ENCODE data around the gene KCNJ12. TPM values are rescaled to one million over a fixed set of nuclear protein-coding genes. Genes with fewer than 3 reads are reported as not detected.

The KCNJ12 gene
- total RNA-seq, 1 donor from 2014 or later = 0.56 TPM

DNA sequence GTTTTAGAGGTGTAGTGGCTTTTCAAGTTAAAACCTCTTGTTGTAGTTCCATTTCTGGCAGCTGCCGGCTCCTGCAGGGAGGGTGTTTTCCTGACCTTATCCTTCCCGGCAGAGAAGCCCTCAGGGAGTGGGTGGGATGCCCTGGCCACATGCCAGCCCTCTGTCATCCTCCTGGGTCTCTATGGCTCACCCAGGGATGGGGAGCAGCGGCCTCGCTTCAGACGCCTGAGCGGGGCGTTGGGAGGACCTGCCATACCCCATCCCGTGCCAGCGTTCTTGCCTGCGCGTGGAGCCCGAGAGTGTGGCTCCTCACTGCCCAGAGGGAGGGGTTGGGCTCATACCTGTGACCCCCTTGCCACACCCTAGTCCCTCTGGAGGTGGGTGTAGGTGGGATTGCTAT, 11.9 kb downstream of the KCNJ12 start:
- Mint-ChIP-seq H3K9me3 (no peaks in the 10 kb centered on the region), H3K27ac (no peak overlapping the region)

DNA sequence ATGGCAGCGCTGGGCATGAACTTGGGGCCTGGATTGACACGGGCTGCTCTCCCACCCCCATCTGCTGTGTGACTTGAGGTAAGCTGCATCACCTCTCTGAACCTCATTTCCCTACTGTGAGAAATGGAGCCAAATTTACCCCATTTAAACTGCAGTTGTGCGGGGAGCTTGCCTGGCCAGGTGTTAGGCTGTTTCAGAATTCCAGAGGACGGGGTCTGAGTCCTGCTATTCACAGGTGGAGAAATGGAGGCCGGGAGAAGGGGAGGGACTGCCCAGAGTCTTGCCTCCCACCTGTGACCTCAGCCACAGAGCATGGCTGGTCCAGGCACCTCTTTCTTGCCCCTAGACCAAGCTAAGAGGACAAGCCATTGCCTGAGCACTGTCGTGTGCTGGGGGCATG, 12.8 kb downstream of the KCNJ12 start:
- Mint-ChIP-seq H3K9me3 (no peaks in the 10 kb centered on the region), H3K4me3 (no peak overlapping the region), H3K27ac (no peak overlapping the region), H3K4me1 (peaks cover 12% of the 10 kb centered on the region), H3K27me3 (ENCODE audit: insufficient read depth, low read depth) (peaks cover 2% of the 10 kb centered on the region), H3K36me3 (no peaks in the 10 kb centered on the region)
- Histone ChIP-seq H3K36me3 (no peaks in the 10 kb centered on the region), H3K27me3 (no peaks in the 10 kb centered on the region), H3K4me1 (no peaks in the 10 kb centered on the region), H3K27ac (no peak overlapping the region), H4K20me1 (ENCODE audit: low read depth) (no peaks in the 10 kb centered on the region), H3K9me3 (ENCODE audit: low read depth) (no peaks in the 10 kb centered on the region), H3K9ac (no peak overlapping the region), H2AFZ (replicated peaks) (no peak overlapping the region), H3K4me3 (no peak overlapping the region), H3K79me2 (ENCODE audit: low read depth) (no peaks in the 10 kb centered on the region), H3K4me2 (no peak overlapping the region), H3F3A (ENCODE audit: low read depth) (no peaks in the 10 kb centered on the region)
- no peak for DNase-seq (ENCODE audit: low spot score)
- TF ChIP-seq EZH2 (IDR thresholded peaks at IDR 0.05) (no peak), EZH2phosphoT487 (IDR thresholded peaks at IDR 0.05) (no peak)
- TF ChIP-seq, protein P1, sequence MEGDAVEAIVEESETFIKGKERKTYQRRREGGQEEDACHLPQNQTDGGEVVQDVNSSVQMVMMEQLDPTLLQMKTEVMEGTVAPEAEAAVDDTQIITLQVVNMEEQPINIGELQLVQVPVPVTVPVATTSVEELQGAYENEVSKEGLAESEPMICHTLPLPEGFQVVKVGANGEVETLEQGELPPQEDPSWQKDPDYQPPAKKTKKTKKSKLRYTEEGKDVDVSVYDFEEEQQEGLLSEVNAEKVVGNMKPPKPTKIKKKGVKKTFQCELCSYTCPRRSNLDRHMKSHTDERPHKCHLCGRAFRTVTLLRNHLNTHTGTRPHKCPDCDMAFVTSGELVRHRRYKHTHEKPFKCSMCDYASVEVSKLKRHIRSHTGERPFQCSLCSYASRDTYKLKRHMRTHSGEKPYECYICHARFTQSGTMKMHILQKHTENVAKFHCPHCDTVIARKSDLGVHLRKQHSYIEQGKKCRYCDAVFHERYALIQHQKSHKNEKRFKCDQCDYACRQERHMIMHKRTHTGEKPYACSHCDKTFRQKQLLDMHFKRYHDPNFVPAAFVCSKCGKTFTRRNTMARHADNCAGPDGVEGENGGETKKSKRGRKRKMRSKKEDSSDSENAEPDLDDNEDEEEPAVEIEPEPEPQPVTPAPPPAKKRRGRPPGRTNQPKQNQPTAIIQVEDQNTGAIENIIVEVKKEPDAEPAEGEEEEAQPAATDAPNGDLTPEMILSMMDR (IDR thresholded peaks at IDR 0.05) = no peak

More for the DNA sequence above, 11.9 kb downstream of the KCNJ12 start:
- TF ChIP-seq EZH2phosphoT487 (IDR thresholded peaks at IDR 0.05) (no peak), EZH2 (IDR thresholded peaks at IDR 0.05) (no peak)
- TF ChIP-seq, protein P1 (IDR thresholded peaks at IDR 0.05) = no peak
- H3K4me1 ChIP-seq = peaks cover 7% of the 10 kb centered on the region
- Mint-ChIP-seq H3K4me3 (no peak overlapping the region), H3K4me1 (peaks cover 17% of the 10 kb centered on the region), H3K27me3 (ENCODE audit: insufficient read depth, low read depth) (peaks cover 2% of the 10 kb centered on the region), H3K36me3 (no peaks in the 10 kb centered on the region)
- no peaks in the 10 kb centered on the region for H3K9me3 ChIP-seq (ENCODE audit: low read depth)
- H3F3A ChIP-seq (ENCODE audit: low read depth) = no peaks in the 10 kb centered on the region
- no peak overlapping the region for H3K4me3 ChIP-seq
- no peak overlapping the region for H3K27ac ChIP-seq
- H4K20me1 ChIP-seq (ENCODE audit: low read depth) = no peaks in the 10 kb centered on the region
- DNase-seq (ENCODE audit: low spot score) = no peak
- no peak overlapping the region for H2AFZ ChIP-seq (replicated peaks)
- H3K36me3 ChIP-seq = no peaks in the 10 kb centered on the region
- H3K4me2 ChIP-seq = no peak overlapping the region
- no peaks in the 10 kb centered on the region for H3K79me2 ChIP-seq (ENCODE audit: low read depth)
- H3K27me3 ChIP-seq = no peaks in the 10 kb centered on the region
- H3K9ac ChIP-seq = no peak overlapping the region

DNA sequence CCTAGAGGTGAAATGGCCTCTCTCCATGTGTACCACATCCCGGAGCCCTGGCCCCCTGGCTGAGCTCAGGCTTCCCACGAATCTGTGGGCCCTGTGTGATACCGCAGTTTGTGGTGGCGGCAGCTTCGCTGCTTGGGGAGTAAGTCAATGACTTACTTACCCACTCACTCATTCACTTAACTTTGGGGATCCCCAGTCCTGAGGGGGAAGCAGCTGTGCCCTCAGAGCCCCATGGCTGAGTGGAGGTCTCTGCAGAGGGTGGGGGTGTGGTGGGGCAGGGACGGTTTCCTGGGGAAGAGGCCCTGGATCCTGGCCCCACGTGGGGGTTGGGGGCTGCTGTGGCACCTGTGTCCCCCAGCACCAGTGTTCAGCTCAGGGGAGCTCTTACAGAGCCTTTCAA, 13.2 kb downstream of the KCNJ12 start:
- Mint-ChIP-seq H3K9me3 (no peaks in the 10 kb centered on the region), H3K27ac (no peak overlapping the region), H3K4me1 (peaks cover 10% of the 10 kb centered on the region), H3K36me3 (no peaks in the 10 kb centered on the region), H3K27me3 (ENCODE audit: insufficient read depth, low read depth) (peaks cover 2% of the 10 kb centered on the region), H3K4me3 (no peak overlapping the region)
- Histone ChIP-seq H3K36me3 (no peaks in the 10 kb centered on the region), H4K20me1 (ENCODE audit: low read depth) (no peaks in the 10 kb centered on the region), H3K4me3 (no peak overlapping the region), H3K27me3 (no peaks in the 10 kb centered on the region), H3K9ac (no peak overlapping the region), H3K4me1 (no peaks in the 10 kb centered on the region), H3K27ac (no peak overlapping the region), H3K79me2 (ENCODE audit: low read depth) (no peaks in the 10 kb centered on the region), H3F3A (ENCODE audit: low read depth) (no peaks in the 10 kb centered on the region), H2AFZ (replicated peaks) (no peak overlapping the region), H3K4me2 (no peak overlapping the region), H3K9me3 (ENCODE audit: low read depth) (no peaks in the 10 kb centered on the region)
- TF ChIP-seq EZH2phosphoT487 (IDR thresholded peaks at IDR 0.05) = no peak
- TF ChIP-seq, protein P1 (IDR thresholded peaks at IDR 0.05) = no peak
- no peak for TF ChIP-seq EZH2 (IDR thresholded peaks at IDR 0.05)
- DNase-seq (ENCODE audit: low spot score) = no peak
